HG03521 (cell line): ENCODE data around the gene MAPK8IP3.
"Not testable (repeated sequence)": the region's sequence is repeated elsewhere in the genome, so short reads cannot be mapped to it uniquely, and the experiment has no call there.

Experiments used
- ATAC-seq: cut with Tn5 transposase; IDR thresholded peaks from one replicate; pipeline ENCODE4 v1.9.1; 2021; ENCODE audit warnings: mild to moderate bottlenecking, moderate library complexity; ENCODE audit not compliant: unreplicated experiment

Gene MAPK8IP3

GRCh38 chr16:1710811-1711507 is 5.0 kb downstream of the MAPK8IP3 start:
- ATAC-seq = no peak

- no peak for ATAC-seq
Observed at GRCh38 chr16:1712791-1713261, 6.8 kb downstream of the MAPK8IP3 start.

GRCh38 chr16:1713331-1713730 is 7.3 kb downstream of the MAPK8IP3 start:
- ATAC-seq = no peak

- no peak for ATAC-seq
Observed at GRCh38 chr16:1713933-1714332, 7.9 kb downstream of the MAPK8IP3 start.

GRCh38 chr16:1715220-1715619 is 9.2 kb downstream of the MAPK8IP3 start:
- no peak for ATAC-seq

- not testable (repeated sequence) for ATAC-seq
Observed at GRCh38 chr16:1718236-1718635, 12.2 kb downstream of the MAPK8IP3 start.

GRCh38 chr16:1719559-1720229 is 13.7 kb downstream of the MAPK8IP3 start:
- ATAC-seq = not testable (repeated sequence)

- no peak for ATAC-seq
Observed at GRCh38 chr16:1721372-1721771, 15.4 kb downstream of the MAPK8IP3 start.

- ATAC-seq = no peak
Observed at GRCh38 chr16:1723450-1724147, 17.6 kb downstream of the MAPK8IP3 start.

- no peak for ATAC-seq
Observed at GRCh38 chr16:1724491-1724890, 18.5 kb downstream of the MAPK8IP3 start.

GRCh38 chr16:1726661-1727502 is 20.9 kb downstream of the MAPK8IP3 start:
- no peak for ATAC-seq

GRCh38 chr16:1727651-1728624 is 21.9 kb downstream of the MAPK8IP3 start:
- no peak for ATAC-seq

- no peak for ATAC-seq
Observed at GRCh38 chr16:1729026-1729425, 23.0 kb downstream of the MAPK8IP3 start.

GRCh38 chr16:1729445-1729844 is 23.4 kb downstream of the MAPK8IP3 start:
- ATAC-seq = no peak

- no peak for ATAC-seq
Observed at GRCh38 chr16:1731073-1731472, 25.1 kb downstream of the MAPK8IP3 start.

- ATAC-seq = no peak
Observed at GRCh38 chr16:1731603-1732002, 25.6 kb downstream of the MAPK8IP3 start.

- no peak for ATAC-seq
Observed at GRCh38 chr16:1732071-1732470, 26.1 kb downstream of the MAPK8IP3 start.

GRCh38 chr16:1732551-1732987 is 26.6 kb downstream of the MAPK8IP3 start:
- ATAC-seq = not testable (repeated sequence)

- ATAC-seq = no peak
Observed at GRCh38 chr16:1734123-1734522, 28.1 kb downstream of the MAPK8IP3 start.

GRCh38 chr16:1734816-1735215 is 28.8 kb downstream of the MAPK8IP3 start:
- ATAC-seq = no peak
